ENCODE measurements around the gene USP3.

Gene USP3

GRCh38 chr15:63553388-63553791 lies 49.0 kb downstream of the USP3 start:
- no peak for DNase-seq

GRCh38 chr15:63554337-63554927 lies 50.0 kb downstream of the USP3 start:
- DNase-seq, result no peak

- DNase-seq, result no peak
Observed at GRCh38 chr15:63555507-63555906, 51.1 kb downstream of the USP3 start.

GRCh38 chr15:63556246-63556645 lies 51.9 kb downstream of the USP3 start:
- DNase-seq, result no peak

- DNase-seq, result no peak
Observed at GRCh38 chr15:63556736-63557135, 52.3 kb downstream of the USP3 start.

GRCh38 chr15:63559753-63560152 lies 55.4 kb downstream of the USP3 start:
- no peak for DNase-seq

- peak; percentile 70 for DNase-seq
Observed at GRCh38 chr15:63560741-63561448, 56.5 kb downstream of the USP3 start.

GRCh38 chr15:63564093-63564492 lies 59.7 kb downstream of the USP3 start:
- no peak for DNase-seq

- DNase-seq, result no peak
Observed at GRCh38 chr15:63565536-63566186, 61.3 kb downstream of the USP3 start.

GRCh38 chr15:63572749-63573464 lies 68.5 kb downstream of the USP3 start:
- no peak for DNase-seq

GRCh38 chr15:63573533-63573932 lies 69.1 kb downstream of the USP3 start:
- no peak for DNase-seq

- no peak for DNase-seq
Observed at GRCh38 chr15:63575312-63575711, 70.9 kb downstream of the USP3 start.

GRCh38 chr15:63576441-63576840 lies 72.0 kb downstream of the USP3 start:
- no peak for DNase-seq

GRCh38 chr15:63582179-63582578 lies 77.8 kb downstream of the USP3 start:
- DNase-seq, result no peak

GRCh38 chr15:63582718-63583426 lies 78.5 kb downstream of the USP3 start:
- DNase-seq, result no peak

- no peak for DNase-seq
Observed at GRCh38 chr15:63586790-63587189, 82.4 kb downstream of the USP3 start.

- no peak for DNase-seq
Observed at GRCh38 chr15:63587527-63587926, 83.1 kb downstream of the USP3 start.

GRCh38 chr15:63588826-63589225 lies 84.4 kb downstream of the USP3 start:
- no peak for DNase-seq

- peak; percentile 75 for DNase-seq
Observed at GRCh38 chr15:63593705-63594671, 89.6 kb downstream of the USP3 start.

GRCh38 chr15:63595065-63595464 lies 90.7 kb downstream of the USP3 start:
- DNase-seq, result no peak

- DNase-seq, result no peak
Observed at GRCh38 chr15:63595688-63596087, 91.3 kb downstream of the USP3 start.

- no peak for DNase-seq
Observed at GRCh38 chr15:63596676-63597037, 92.3 kb downstream of the USP3 start.
